ENCODE measurements around the gene ZNF335.
"Not testable (repeated sequence)": the region's sequence is repeated elsewhere in the genome, so short reads cannot be mapped to it uniquely, and the experiment has no call there.

ZNF335 gene

DNA sequence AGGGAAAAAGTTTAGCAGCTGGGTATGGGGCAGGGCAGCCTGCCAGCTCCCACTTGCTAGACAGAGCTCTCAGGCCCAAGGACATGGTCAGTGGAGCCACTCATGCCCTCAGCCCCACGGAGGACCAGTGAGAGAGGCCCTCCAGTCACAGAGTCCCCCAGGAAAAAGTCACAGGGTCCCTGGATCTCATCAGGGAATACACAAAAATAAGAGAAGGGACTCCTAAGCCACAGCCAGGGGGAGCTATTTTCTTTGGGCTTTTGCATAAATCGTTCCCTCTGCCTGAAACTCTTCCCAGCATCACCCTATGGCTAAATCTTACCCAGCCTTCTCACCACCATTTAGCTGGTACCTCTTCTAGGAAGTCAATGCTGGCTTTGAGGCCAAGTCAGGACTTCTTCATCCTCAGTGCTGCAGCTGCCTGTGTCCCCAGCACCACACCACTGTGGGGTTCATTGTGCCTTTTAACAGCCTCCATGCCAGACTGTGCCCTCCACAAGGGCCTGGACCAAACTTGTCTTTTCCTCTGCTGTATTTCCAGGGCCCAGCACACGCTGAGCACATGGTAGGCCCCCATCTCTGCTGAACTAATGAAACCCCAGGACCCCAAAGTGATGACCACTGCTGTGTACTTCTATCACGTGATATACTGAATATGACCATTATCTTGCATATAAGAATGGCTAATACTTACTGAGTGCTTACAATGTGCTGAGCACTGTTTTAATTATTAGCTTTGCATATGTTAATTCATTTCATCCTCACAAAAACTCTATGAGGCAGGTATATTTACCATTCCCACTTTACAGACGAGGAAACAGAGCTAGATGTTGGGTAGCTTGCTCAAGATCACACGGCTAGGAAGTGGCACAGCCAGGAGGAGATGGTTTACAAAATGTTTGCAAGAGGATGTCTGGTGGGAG lies 2.0 kb downstream of the ZNF335 start:
- no peak for DNase-seq

DNA sequence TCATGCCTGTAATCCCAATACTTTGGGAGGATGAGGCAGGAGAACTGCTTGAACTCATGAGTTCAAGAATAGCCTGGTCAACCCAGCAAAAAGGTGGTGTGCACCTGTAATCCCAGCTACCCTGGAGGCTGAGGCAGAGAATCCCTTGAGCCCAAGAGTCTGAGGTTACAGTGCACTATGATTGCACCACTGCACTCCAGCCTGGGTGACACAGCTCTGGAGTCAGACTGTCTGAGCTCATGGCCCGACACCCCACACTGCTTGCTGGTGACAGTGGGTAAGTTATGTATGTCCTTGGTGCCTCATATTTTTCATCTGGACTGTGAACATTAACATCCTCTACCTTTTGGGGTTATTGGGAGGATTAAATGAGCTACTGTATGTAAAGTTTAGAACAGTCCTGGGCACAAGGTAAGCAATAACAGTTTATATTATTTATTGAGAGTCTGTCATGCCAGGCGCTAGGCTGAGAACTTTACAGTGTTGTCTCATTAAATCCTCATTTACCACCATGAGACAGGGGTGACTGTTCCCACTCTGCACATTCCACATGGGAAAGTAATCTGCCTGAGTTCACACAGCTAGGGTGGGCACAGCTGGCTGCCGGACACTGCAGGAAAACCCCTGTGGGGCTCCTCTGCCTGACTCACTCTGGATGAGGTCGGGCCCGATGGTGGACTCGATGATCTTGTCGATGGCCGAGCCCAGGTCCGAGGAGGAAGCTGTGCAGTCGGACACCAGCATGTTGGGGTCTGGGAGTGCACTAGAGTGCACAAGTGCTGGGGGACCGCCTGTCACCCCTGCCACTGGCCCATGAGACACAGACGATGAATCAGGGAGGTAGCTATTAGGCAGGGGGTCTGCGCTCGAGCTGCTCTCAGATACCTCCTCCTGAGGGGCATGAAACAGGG lies 2.9 kb downstream of the ZNF335 start:
- no peak for DNase-seq

DNA sequence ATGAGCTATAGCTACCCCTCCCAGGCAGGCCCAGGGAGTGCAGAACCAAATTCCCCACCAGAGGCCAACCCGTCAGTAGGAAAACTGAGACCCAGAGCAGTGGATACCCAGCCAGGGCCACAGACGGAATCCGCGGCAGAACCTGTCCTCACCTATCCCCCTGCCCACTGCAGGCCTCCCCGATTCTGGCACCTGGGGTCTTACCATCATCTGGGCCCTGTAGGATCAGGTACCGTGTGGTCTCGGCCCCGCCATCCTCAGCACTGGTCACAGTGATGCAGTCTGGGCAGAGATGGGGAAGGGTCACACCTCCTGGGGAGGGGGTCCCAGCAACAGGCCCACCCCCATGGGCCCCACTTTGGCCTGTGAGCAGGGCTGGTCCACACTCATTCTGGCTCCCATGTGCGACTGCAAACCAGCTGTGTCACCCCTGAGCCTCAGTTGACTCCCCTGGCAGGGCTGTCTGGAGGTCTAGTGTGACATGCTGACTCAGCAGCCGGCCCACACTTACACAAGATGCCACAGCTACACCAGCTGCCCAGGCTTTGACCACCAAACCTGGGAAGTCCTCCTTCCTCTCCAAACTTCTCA lies 3.8 kb downstream of the ZNF335 start:
- no peak for DNase-seq

DNA sequence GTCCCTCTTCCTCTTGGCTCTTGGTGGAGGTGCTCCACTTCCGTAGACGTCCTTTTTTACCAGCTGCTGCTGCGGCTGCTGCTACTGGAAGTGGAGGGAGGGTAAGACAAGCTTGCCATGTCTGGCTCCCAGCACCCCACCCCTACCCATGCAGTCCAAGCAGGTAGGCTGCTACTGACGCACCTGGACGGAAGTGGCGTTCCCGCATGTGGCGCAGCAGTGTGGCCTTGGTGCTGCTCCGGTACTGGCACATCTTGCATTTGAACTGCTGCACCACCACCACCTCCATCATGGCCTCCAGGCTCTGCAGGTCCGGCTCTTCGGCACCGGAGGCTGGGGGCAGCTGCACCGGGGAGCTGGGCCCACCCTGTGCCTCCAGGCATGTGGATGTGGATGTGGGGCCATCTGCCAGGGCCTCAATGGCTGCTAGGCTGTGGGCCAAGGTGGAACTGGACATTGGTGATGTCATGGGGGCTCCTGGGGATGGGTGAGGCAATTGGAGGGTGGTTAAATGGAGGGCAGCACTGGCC lies 4.4 kb downstream of the ZNF335 start:
- no peak for DNase-seq

DNA sequence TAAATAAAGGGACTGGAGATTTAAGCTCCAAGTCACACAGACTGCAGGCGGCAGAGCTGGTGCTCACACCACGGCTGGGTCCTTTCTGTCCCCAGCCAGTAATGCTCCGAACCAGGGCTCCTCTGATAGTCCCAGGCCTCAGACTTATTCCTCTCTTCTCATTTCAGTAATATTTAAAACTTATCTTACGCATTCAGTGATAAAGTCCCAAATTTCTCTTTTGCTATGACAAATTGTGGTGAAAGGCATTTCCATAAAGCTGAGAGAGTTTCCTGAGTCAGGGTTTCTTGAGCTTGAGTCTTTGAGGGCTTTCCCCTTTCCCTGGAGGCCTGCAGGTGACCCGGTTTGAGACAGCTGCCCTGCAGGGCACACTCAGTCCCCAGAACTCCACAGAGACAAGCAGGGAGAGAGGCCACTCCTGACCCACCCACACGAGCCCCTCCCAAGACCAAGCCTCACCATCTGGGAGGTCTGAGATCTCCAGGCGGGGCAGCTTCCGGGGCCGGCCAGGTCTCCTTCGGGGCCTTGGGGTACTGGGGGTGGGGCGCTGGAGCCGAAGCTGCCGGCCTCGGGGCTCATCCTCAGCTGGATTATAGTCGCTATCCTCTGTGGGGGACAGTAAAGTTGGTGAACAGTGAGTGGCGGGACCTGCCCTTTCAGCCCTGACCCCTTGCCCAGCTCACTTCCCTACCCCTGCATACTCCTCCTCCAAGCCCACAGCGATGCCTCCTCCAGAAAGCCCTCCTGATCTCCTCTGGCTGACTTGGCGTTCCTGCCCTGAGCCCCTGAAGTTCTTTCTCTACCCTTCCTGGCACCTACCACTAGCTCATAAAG lies 6.6 kb downstream of the ZNF335 start:
- DNase-seq: no peak

DNA sequence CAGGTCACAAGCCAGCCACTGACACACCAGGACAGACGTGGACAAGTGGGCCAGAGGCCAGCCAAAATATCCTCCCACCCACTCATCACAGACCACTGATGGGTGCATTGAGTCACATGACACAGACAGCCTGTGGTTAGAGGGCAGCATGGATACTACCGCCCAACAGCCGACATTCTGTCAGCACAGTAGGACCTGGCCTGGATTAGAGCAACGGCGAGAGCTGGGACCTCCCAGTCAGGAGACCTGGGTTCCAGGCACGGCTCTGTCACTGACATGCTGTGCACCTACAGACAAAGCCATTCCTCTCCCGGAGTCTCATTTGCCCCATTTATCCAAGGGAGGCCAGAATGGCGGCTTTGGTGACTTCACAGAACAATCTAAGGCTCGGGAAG lies 8.0 kb downstream of the ZNF335 start:
- DNase-seq: no peak

DNA sequence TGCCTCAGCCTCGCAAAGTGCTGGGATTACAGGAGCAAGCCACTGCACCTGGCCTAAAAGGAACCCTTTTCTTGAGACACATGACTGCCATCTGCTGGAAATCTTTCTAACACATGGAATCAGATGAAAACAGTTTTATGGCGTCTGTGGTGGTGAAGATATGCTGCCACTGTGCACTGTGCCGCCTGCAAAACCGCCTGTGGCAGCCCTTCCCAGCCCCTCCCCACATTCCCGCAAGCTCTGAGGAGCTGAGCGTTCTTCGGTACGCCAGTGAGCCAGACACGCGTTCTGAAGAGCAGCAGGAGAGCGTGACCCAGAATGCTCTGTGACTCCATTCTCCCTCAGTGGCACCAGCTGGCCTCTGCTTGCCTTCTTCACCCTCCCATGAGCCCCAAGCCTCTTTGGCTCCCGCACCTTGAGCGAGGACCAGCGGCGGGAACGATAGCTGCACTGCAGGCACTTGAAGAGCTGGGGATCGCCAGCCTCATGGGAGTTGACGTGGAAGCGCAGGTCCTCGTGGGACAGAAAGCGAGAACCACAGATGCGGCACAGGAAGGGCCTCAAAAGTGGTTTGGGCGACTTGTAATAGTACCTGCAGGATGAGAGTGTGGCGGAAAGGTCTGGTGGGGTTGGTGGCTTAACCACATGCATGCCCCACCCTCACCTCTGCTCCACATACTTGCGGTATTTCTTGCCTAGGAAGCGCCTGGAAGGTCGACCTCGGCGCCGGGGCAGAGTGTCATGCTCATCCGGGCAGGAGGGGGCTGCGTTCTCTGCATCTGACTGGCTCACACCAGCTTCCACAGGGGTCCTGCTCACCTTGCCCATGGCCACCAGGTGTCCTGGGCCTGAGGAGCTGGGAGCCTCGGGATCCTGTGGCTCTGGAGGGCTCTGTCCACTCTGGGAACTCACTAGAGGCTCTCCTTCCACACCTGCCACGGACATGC lies 8.7 kb downstream of the ZNF335 start:
- no peak for DNase-seq

DNA sequence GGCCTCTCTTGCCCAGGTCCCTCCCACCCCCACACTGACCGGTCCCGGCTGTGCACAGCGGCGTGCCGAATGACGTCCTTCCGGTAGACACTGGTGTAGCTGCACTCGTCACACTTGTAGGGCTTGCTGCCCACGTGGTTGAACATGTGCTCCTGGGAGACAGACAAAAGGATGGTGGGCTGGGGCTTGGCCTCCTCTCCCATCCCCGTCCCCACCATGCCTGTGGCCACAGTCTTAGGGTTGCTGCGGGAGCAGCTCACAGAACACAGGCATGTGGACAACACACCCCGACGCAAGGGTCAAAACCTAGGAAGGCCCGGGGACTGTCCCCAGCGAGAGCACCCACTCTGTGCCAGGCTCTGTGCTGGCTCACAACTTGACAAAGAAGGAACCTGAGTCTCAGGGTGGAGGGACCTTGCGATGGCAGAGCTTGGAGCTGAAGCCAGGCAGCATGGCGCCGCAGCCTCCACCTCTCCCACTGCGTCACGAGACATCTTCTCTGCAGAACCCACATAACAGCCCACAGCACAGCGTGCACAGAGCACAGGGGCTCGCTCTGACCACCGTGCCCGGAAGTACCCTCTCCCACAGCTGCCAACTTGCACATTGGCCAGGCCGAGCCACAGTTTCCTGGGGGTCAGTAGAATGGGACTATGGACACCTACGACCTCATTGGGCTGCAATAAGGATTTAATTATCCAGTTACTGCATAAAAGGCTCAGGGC lies 9.8 kb downstream of the ZNF335 start:
- DNase-seq: no peak

DNA sequence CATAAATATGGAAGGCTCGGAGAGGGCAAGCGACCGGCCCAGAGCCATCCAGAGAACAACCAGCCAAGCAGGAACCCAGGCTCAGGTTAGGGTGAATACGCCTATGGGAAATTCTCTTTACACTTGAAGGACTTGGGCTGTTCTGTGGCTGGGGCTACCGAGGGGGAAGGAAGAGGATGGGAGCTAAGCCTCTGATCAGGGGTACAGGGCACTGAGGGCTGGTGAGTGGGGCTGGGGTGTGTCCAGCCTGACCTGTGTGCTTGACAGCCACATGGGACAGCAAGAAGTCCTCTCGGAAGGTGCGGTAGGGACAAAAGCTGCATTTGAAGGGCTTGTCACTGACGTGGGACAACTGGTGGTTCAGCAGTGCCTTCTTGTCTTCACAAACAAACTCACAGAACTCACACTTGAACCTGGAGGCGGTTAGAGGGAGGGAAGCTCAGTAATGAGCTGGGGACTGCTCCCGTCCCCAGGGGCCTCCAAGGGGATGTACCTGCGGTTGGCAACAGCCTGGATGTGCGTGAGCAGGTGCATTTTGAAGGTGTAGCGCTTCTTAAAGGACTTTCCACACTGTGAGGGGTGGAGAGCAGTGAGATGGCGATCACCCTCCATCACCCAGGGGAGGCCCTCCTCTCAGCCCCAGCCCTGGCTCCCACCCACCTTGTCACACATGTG lies 11.9 kb downstream of the ZNF335 start:
- no peak for DNase-seq

DNA sequence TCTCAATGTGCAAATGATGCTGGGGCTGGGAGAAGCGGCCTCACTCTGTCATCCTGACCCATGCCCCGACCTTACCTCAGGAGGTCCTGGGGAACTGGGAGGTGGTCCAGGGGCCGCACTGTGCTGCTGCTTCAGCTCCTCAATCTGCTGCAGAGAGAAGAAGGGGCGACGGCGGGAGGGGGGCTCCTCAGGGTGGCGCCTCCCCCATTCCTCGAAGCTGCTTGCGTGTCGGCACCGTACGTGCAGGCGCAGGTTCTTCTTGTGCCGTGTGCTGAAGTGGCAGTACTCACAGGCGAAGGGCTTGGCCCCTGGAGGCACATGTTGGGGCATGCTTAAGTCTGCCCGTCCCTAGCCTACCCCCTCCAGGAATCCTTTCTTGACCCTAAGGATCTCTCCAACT lies 12.9 kb downstream of the ZNF335 start:
- no peak for DNase-seq

DNA sequence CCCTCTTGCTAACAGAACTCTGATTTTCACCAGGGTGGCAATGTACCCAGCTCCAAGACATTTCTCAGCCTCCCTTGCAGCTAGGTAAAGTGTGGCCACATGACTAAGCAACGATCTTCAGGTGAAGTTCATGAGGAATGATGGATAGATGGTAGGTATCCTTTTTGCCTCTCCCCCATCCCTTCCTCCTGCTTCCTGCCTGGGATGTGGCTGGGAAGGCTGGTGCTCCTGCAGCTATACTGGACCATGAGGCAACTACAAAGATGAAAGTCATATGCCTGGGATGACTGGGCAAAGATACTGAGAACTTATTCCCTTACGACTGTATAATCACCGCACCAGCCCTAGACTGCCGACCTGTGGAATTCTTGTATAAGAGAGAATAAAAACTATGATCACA lies 13.4 kb downstream of the ZNF335 start:
- DNase-seq: no peak

DNA sequence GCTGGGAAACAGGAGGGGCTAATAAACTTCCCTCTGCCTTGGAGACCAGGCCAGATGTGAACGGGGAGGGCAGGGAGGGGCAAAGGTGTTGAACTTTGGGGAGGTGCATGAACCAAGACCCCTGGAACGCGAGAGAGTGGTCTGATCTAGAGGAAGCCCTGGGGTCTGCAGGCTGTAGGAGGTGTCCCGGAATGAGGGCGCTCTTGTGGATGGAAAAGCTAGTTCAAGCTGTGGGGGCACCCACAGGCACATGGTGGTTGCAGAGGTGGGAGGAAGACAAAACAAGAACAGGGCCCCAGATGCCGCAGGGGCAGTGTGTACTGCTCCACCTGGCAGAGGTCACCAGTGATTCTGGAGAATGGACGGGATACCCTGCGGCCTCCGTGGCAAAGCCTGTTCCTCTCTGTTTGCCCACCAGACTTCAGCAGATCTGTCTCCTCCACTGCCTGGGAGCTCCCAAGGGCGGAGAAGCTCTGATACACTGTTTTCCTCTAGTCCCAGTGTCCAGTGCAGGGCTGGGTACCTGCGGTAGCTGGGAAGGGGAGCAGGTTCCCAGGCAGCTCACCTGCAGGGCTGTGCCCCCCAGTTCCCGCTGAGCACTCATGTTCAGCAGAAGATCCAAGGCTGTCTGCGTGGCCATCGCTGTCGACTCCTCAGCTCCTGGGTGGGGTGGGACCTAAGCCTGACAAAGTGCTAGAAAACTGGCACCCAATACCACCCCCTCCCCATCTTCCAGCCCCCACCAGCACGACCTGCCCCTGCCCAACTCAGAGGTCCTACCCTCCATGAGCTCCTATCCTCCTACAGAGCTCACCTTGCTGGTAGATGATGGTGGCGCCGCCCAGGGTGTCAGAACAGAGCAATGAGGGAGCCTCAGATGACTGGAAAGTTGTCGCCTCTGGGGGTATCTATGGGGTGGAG lies 14.7 kb downstream of the ZNF335 start:
- no peak for DNase-seq

DNA sequence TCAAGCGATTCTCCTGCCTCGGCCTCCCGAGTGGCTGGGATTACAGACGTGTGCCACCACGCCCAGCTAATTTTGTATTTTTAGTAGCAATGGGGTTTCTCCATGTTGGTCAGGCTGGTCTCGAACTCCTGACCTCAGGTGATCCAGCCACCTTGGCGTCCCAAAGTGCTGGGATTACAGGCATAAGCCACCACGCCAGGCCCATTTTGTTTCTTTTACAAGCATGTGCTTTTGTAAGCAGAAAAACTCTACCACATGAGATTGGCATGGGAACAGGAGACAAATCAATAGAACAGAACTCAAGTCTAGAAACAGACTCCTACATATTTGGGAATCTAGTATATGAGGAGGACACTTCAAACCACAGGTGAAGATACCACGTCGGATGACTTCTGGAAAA lies 15.7 kb downstream of the ZNF335 start:
- not testable (repeated sequence) for DNase-seq

DNA sequence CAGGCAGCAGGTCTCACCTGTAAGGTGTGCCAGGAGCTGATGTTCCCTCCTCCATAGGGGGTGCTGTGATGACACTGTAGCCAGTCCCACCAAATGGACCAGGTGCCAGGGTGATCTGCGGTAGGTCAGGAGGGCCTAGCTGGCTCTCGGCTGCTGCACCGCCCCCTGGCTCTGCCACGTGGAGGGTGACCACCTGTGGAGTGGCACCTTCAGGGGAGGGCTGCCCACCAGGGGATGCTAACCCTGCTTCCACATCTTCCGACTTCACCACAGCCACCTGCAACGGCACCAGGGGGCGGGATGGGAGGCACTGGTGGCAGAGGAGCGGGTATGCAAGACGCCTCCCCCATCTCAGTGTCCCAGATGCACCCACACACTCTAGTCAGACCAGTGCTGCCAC lies 18.3 kb downstream of the ZNF335 start:
- DNase-seq: no peak

DNA sequence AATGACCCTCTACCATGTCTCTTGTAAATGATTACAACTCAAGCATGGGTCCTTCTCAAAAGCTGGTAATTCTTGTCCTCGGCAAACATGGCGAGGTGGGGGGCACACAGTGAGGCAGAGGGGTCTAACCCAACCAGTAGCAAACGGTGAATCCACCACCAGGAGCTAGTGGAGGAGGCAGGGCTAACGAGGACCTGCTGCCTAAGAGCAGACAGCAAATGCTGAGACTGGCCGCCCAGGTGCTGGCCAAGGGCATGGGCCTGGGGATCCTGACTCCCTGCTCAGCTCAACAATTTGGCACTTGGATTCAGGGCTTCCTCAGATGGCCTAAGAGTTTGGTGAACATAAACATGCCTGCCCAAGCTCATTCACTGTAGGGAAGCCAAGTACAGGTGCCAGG lies 19.1 kb downstream of the ZNF335 start:
- no peak for DNase-seq

DNA sequence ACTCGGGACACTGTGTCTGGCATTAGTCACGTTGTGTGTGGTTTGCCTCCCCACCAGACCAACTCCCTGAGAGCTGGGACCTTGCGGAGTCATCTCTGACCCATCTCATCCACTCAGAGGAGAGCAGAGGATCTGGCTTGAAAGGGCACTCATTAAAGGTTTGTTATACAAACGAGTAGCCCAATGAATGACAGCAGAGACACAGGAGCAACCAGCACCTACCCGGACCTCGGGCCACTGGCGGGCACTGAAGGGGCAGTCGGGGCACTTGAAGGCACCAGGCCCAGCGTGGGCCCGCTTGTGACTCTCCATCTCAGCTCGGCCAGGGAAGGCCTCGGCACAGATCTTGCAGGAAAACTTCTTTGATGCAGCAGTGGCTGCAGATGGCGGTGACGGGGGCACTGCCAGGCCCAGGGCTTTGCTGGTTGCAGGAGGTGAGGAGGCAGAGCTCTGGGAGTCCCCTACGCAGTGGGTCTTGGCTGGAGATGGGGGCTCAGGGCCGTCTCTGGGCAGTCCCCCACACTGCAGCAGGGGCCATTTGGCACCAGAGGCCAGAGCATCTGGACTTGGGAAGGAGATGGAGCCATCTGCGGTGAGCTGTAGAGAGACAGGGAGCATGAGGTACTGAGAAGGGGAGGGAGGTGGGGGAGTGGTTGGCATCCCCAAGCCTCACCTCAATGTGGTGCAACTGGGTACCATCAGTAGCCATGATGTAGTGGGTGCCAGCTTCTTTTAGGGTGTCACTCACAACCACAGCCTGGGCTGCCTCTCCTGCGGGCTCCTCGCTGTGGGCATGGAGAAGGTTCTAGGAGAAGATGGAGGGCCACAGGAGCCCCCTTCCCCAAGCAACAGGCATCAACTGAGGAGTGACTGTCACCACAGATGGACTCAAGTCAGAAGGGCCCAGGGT lies 19.8 kb downstream of the ZNF335 start:
- DNase-seq: no peak

DNA sequence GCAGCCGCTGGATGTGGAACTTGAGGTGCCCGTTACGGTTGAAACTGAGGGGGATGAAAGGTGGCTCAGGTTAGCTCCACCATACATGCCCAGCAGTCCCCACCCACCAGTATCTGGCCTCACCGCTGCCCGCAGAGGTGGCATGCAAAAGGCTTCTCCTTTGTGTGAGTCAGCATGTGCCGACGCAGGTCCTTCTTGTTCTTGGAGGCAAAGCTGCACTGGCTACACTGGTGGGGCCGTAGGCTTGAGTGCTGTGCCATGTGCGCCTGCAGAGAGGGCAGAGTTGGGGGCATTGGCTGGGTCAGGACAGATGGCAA lies 21.7 kb downstream of the ZNF335 start:
- no peak for DNase-seq
